22Rv1 (cell line): Measurements from ENCODE around the gene CRX.

Source experiments
- CTCF ChIP-seq: fragments of 450-650 bp; IDR thresholded peaks from 2 replicates; pipeline ENCODE4 v1.5.1; 2017; ENCODE audit warnings: mild to moderate bottlenecking
- ZFX ChIP-seq: fragments of 450-650 bp; IDR thresholded peaks from 2 replicates; pipeline ENCODE4 v1.6.1; 2017; ENCODE audit warnings: antibody characterized with exemption, borderline replicate concordance

DNA sequence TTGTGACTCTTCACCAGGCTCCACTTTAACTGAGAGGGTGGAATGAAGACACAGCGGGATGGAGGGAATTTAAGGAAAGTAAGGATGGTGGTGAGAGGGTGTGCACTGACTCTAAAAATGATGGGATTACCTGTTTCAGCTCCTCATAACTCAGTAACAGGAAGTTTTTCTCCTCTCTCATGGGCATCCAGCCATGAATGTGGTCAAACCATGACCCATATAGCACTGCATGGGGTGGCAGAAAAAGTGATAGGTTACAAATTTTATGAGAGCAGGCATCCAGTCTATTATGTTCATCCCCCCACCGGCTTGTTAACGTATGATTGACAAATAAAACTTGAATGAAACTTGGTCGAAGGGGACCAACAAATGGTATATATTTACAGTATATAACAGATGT, 57.2 kb downstream of the CRX start:
- no peak for TF ChIP-seq CTCF
- no peak for TF ChIP-seq ZFX
